Loucy (cell line): Measurements from ENCODE around the gene DAPK1.

Experiments used
- EZH2phosphoT487 ChIP-seq: fragments of 200-600 bp; IDR thresholded peaks from 2 replicates; pipeline ENCODE4 v1.6.1; 2018; ENCODE audit warnings: antibody characterized with exemption, mild to moderate bottlenecking, moderate library complexity, borderline replicate concordance
- TF ChIP-seq, protein P1 (sequence below): fragments of 200-600 bp; sonication (generic); conservative IDR thresholded peaks from 2 replicates; pipeline ENCODE4 v1.5.1; 2014; ENCODE audit warnings: mild to moderate bottlenecking, antibody characterized with exemption, low read length

DNA sequence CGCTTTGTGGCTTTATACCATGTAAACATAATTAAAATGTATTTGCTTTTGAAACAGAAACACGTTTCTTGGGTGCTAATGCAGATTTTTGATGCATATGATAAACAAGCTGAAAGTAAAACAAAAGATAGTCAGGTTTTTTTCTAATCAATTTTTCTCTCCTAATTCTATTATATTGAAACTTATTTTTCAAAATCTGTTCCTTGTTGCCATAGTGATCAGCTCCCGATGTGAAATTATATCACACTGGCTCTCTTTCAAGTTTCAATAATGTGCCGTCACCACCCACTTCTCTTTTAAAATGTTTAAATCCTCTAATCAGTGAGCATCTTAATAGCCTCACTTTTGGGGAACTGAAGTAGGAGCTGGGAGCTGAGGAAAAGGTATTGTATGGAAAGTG, 36.4 kb upstream of the DAPK1 start:
- no peak for TF ChIP-seq EZH2phosphoT487
- TF ChIP-seq, protein P1, sequence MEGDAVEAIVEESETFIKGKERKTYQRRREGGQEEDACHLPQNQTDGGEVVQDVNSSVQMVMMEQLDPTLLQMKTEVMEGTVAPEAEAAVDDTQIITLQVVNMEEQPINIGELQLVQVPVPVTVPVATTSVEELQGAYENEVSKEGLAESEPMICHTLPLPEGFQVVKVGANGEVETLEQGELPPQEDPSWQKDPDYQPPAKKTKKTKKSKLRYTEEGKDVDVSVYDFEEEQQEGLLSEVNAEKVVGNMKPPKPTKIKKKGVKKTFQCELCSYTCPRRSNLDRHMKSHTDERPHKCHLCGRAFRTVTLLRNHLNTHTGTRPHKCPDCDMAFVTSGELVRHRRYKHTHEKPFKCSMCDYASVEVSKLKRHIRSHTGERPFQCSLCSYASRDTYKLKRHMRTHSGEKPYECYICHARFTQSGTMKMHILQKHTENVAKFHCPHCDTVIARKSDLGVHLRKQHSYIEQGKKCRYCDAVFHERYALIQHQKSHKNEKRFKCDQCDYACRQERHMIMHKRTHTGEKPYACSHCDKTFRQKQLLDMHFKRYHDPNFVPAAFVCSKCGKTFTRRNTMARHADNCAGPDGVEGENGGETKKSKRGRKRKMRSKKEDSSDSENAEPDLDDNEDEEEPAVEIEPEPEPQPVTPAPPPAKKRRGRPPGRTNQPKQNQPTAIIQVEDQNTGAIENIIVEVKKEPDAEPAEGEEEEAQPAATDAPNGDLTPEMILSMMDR = no peak
